GM10248 (cell line): ENCODE results near the gene SPATA24.

Experiments
- CTCF ChIA-PET: fragments of 300-600 bp; sonication (Branson Sonifier 250); formaldehyde crosslinking; extraction: SDS; loops from one replicate; lab custom pipeline; 2021; ENCODE audit warnings: antibody characterized with exemption; lab: Yijun Ruan, JAX
- POLR2A ChIA-PET: fragments of 350-650 bp; sonication (Branson Sonifier 250); formaldehyde crosslinking; extraction: SDS; loops from one replicate; lab custom pipeline; 2020; ENCODE audit warnings: antibody characterized with exemption; lab: Yijun Ruan, JAX
- DNase-seq: peaks from one replicate; pipeline ENCODE4 v3.0.0; 2012; ENCODE audit errors: extremely low spot score
- TF ChIP-seq, protein P1 (sequence below): IDR thresholded peaks from 2 replicates; pipeline ENCODE4 v1.5.1; 2012; ENCODE audit warnings: mild to moderate bottlenecking, low read depth; ENCODE audit errors: extremely low read depth, missing control alignments, control extremely low read depth

Gene SPATA24

DNA sequence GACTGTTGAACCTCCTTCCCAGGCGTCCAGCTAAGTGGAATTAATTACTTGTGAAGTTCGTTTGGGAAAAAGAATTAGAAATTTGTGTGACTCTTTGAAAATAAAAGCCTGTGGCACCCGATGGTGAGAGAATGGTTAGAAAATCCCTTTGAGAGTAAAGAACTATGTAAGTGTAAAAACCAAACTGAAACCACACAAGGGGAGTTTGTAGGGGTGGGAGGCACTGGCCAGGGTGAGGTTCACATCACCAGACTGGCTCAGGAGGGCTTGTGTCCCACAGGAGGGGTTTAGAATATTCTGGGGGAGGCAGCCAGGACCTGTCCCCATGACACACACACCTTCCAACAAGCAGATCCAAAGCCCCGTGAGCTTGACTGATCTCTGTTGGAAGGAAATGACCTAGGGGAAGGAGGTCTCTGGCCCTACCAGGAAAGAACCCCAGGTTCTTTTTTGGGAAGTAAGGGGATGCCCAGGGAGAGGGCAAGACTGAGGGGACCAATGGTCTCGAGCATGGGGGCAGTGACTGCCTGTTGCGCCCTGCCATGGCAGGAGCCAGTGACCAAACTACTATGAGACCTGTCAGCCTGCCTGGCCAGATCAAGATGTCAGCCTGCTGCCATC is 4.3 kb downstream of the SPATA24 start:
- ChIA-PET CTCF (interaction anchor here (1.3 to 1.4 kb wide), 2 partner anchors 10 to 39 kb away, joined by 3 to 4 read pairs; partner anchors contain the start of genes DNAJC18 and MZB1), POLR2A (interaction anchor here (0.7 kb wide), 1 partner anchor 642 kb away, joined by 6 read pairs; no protein-coding TSS in a partner anchor)
- TF ChIP-seq, protein P1, sequence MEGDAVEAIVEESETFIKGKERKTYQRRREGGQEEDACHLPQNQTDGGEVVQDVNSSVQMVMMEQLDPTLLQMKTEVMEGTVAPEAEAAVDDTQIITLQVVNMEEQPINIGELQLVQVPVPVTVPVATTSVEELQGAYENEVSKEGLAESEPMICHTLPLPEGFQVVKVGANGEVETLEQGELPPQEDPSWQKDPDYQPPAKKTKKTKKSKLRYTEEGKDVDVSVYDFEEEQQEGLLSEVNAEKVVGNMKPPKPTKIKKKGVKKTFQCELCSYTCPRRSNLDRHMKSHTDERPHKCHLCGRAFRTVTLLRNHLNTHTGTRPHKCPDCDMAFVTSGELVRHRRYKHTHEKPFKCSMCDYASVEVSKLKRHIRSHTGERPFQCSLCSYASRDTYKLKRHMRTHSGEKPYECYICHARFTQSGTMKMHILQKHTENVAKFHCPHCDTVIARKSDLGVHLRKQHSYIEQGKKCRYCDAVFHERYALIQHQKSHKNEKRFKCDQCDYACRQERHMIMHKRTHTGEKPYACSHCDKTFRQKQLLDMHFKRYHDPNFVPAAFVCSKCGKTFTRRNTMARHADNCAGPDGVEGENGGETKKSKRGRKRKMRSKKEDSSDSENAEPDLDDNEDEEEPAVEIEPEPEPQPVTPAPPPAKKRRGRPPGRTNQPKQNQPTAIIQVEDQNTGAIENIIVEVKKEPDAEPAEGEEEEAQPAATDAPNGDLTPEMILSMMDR, result no peak
- DNase-seq, result peak; percentile 74

DNA sequence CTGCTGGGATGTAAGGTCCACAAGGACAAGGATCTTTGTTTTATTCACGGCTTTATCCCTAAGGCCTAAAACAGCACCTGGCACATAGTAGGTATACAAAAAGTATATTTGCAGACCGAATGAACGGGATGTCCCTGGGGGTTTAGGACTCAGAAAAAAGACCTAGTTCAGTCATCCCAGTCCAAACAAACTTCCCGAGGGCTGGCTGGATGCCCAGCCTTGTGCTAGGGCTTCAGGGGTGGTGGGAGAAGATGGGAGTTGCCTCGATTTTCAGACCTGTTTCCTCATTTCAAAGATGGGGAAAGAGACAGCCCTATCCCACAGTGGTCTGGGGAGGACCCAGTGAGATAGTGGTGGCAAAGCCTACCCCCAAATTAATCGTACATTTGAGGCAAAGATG is 6.0 kb downstream of the SPATA24 start:
- TF ChIP-seq, protein P1, result no peak
- ChIA-PET CTCF (no interaction called here), POLR2A (no interaction called here)

DNA sequence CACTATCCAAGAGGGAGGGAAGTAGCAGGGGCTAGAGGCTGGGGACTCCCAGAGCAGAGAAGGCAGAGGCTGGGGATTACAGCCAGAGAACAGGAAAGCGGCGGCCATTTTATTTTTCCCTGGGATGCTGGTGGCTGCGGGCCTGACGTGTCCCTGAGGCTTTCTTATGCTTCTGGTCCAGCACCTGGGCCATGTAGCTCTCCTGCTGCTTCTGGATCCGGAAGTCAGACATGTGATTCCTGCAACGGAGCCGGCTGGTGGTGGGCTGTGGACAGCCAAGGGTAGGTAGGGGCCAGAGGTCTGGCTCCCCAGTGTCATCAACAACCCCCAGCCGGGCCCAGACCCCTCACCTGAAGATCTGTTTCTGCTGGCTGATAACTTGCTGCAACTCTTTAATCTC is 7.2 kb downstream of the SPATA24 start:
- CTCF ChIA-PET, result interaction anchor here (1.1 to 2.2 kb wide), 4 partner anchors 10 to 146 kb away, joined by 4 to 11 read pairs (median 6); no protein-coding TSS in a partner anchor
- POLR2A ChIA-PET, result interaction anchor here (1.0 kb wide), 1 partner anchor 9 kb away, joined by 3 read pairs; no protein-coding TSS in a partner anchor
- TF ChIP-seq, protein P1, result no peak
- DNase-seq, result no peak

More for the DNA sequence above, 6.0 kb downstream of the SPATA24 start:
- DNase-seq, result no peak

DNA sequence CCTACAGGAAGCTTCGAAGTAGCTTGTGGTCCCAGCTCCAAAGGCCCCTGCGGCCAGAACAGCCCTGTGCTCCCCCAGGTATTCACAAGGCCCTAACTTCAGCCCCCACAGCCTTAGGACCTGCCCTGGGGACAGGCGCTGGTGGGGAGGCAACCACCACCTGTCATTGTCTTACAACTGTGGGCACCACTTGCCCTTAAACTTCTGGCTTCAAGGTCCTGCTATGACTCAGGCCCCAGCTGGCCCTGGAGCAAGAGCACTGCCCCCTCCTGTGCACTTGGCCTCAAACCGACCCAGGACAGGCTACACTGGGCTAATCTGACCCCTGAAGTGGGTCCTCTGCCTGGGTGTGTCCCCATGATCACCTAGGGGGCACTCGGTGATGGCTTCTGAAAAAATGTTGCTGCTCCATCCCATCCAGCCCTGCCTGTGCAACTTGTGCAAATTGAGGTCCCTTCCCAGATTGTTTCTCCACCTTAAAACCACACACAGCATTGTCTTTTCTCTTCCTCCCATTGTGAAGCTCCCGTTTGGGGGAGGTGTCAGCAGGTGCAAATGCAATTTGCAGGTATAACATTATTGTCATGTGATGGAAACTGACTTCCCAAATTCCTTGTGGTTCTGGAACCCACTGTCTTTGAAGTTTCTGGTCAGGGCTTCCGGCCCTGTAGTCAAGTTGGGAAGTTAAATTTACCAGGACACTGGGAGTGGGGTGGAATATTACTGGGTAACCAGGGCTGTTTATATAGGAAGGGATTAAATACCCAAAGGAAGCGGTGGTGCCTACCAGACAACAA is 7.8 kb downstream of the SPATA24 start:
- TF ChIP-seq, protein P1, result no peak
- ChIA-PET CTCF (interaction anchor here (0.9 to 2.5 kb wide), 10 partner anchors 8 to 145 kb away, joined by 3 to 11 read pairs (median 4); partner anchors contain the start of gene SPATA24), POLR2A (interaction anchor here (0.6 to 1.0 kb wide), 2 partner anchors 8 to 62 kb away, joined by 3 to 5 read pairs; no protein-coding TSS in a partner anchor)
- peak; percentile 29 for DNase-seq

DNA sequence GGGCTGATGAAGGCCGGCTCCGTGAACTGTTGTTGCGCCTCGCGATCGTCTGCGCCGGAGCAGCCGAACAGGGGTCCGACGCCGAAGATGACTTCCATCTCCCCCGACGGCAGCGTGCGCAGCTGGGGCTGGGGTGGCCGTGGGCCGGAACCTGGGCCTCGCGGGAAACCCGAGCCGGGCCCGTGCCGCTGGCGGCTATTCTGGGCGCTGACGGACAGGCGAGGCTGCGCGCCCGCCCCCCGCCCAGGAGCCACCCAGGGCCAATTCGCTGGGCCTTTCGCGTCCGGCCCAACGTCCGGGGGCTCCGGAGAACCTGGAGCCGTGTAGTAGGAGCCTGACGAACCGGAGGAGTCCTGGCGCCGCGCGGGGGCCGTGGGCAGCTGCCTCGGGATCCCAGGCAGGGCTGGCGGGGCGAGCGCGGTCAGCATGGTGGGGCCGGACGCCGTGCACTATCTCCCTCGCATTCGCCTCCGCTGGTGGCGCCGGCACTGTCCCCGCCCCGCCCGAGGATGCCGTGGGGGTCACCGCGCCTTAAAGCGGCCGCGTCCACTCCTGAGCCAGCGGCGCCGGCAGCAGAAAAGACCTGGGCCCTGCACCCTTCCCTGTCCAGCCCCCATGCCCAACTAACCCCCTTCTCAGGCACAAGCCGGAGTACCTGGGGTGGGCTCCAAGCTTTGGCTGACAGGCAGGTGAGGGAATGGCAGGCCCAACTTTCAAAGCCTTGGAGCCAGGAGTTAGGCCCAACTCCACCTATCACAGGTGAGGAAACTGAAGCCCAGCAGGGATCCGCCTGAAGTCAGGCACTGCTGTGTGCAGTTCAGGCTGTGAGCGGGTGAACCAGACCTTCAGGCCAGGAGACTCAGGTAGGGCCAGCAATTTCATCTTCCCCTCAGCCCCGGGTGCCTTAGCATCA is 9.0 kb downstream of the SPATA24 start, which contains the start of gene PROB1:
Gene PROB1, minus strand, starts transcription at position 451 of the 913 bp plus-strand sequence. Its CDS starts 23 bp downstream, at position 428.
- TF ChIP-seq, protein P1, result no peak
- CTCF ChIA-PET, result interaction anchor here (0.9 to 3.3 kb wide), 10 partner anchors 9 to 144 kb away, joined by 3 to 11 read pairs (median 6); partner anchors contain the start of gene SPATA24
- DNase-seq, result no peak
- POLR2A ChIA-PET, result interaction anchor here (1.2 kb wide), 1 partner anchor 53 kb away, joined by 3 read pairs; the partner anchor contains the start of gene PAIP2
